HCT116 (cell line): Measurements from ENCODE around the gene RFX8. TPM values are rescaled to one million over a fixed set of nuclear protein-coding genes. Genes with fewer than 3 reads are reported as not detected.
"Not testable (repeated sequence)": the region's sequence is repeated elsewhere in the genome, so short reads cannot be mapped to it uniquely, and the experiment has no call there.

ENCODE experiments used
- ATAC-seq: fragments of 200-7000 bp; cut with Tn5 transposase; 2 replicates; pipeline ENCODE4 v1.9.1; 2020; ENCODE audit warnings: mild to moderate bottlenecking, moderate library complexity
- BruUV-seq: library from RNA; stranded (reverse); fragments of 400-500 nt; replicated peaks from 2 replicates; lab custom pipeline; 2021; lab: Mats Ljungman, UMichigan
- CTCF ChIA-PET: fragments of 300-600 bp; sonication (Branson Sonifier 250); formaldehyde crosslinking; loops from one replicate; lab custom pipeline; 2021; ENCODE audit warnings: antibody characterized with exemption; lab: Charles Lee
- POLR2A ChIA-PET: fragments of 300-600, 350-600 bp; sonication (Branson Sonifier 250); formaldehyde crosslinking; loops from one replicate; lab custom pipeline; 2021; ENCODE audit warnings: antibody characterized with exemption; lab: Charles Lee
- RAD21 ChIA-PET, 2 experiments: fragments of 300-600 bp; sonication (Branson Sonifier 250); formaldehyde crosslinking; loops; one replicate each; lab custom pipeline; 2023; ENCODE audit warnings: low total read pairs in 2 of 2; ENCODE audit not compliant: uncharacterized antibody in 2 of 2, unreplicated experiment in 2 of 2, low non-redundant PET in 1 of 2; lab: Charles Lee
- DNase-seq: peaks from one replicate; pipeline ENCODE4 v3.0.0-alpha.2; 2010; ENCODE audit warnings: low read depth, low spot score
- H2AFZ ChIP-seq: fragments of 200-600 bp; shearing (Covaris generic), sonication (generic); 2 replicates; pipeline ENCODE4 v1.6.1; 2017; ENCODE audit warnings: low read depth, mixed run types, mixed read lengths, antibody characterized with exemption, low read length; ENCODE audit not compliant: poor library complexity, severe bottlenecking
- H3K27ac ChIP-seq: 2 replicates; pipeline ENCODE4 v1.5.1; 2012; ENCODE audit warnings: low read depth, low read length
- H3K27me3 ChIP-seq: fragments of 200-600 bp; sonication (generic); 2 replicates; pipeline ENCODE4 v1.6.1; 2016; ENCODE audit warnings: mixed run types, low read length, mixed read lengths; ENCODE audit not compliant: insufficient read depth
- H3K36me3 ChIP-seq, 2 experiments: fragments of 200-500 bp in 1 of 2; fragments of 200-600 bp in 1 of 2; sonication (Bioruptor generic) in 1 of 2; sonication (generic) in 1 of 2; 2 replicates each; pipeline versions ENCODE4 v1.5.1 to v1.6.1; 2014 to 2016; ENCODE audit warnings: low read length in 2 of 2, inconsistent platforms in 1 of 2, mixed read lengths in 1 of 2, mixed run types in 1 of 2; ENCODE audit not compliant: insufficient read depth in 2 of 2, control insufficient read depth in 1 of 2
- H3K4me1 ChIP-seq, 2 experiments: fragments of 200-600 bp in 1 of 2; sonication (generic) in 1 of 2; 2 replicates each; pipeline versions ENCODE4 v1.5.1 to v1.6.1; 2012 to 2017; ENCODE audit warnings: low read length in 2 of 2, inconsistent platforms in 1 of 2, mild to moderate bottlenecking in 1 of 2, mixed read lengths in 1 of 2, mixed run types in 1 of 2, moderate library complexity in 1 of 2; ENCODE audit not compliant: insufficient read depth in 2 of 2, control insufficient read depth in 1 of 2
- H3K4me2 ChIP-seq: fragments of 200-600 bp; sonication (generic); 2 replicates; pipeline ENCODE4 v1.6.1; 2017; ENCODE audit warnings: mixed run types, low read length, mixed read lengths
- H3K4me3 ChIP-seq, 2 experiments: fragments of 200-600 bp in 1 of 2; sonication (generic) in 1 of 2; replicated peaks in 1 of 2; 2 replicates each; pipeline ENCODE4 v1.5.1; 2011 to 2016; ENCODE audit warnings: low read length in 2 of 2, control low read depth in 1 of 2, low read depth in 1 of 2, mild to moderate bottlenecking in 1 of 2, mixed read lengths in 1 of 2, mixed run types in 1 of 2
- H3K79me2 ChIP-seq: fragments of 200-600 bp; sonication (generic); 2 replicates; pipeline ENCODE4 v1.6.1; 2017; ENCODE audit warnings: mild to moderate bottlenecking, mixed run types, low read length, moderate library complexity, mixed read lengths; ENCODE audit not compliant: insufficient read depth
- H3K9ac ChIP-seq: fragments of 200-600 bp; sonication (generic); 2 replicates; pipeline ENCODE4 v1.6.1; 2016; ENCODE audit warnings: low read length, mixed read lengths
- H3K9me2 ChIP-seq: fragments of 200-600 bp; sonication (generic), shearing (Covaris generic); 2 replicates; pipeline ENCODE4 v1.6.1; 2017; ENCODE audit warnings: mixed run types, mild to moderate bottlenecking, moderate library complexity; ENCODE audit not compliant: insufficient read depth
- H3K9me3 ChIP-seq, 2 experiments: fragments of 200-500 bp in 1 of 2; fragments of 200-600 bp in 1 of 2; sonication (Bioruptor generic) in 1 of 2; sonication (generic) in 1 of 2; 2 replicates each; pipeline ENCODE4 v1.6.1; 2014 to 2017; ENCODE audit warnings: low read length in 2 of 2, mixed read lengths in 2 of 2, inconsistent platforms in 1 of 2, low read depth in 1 of 2, mild to moderate bottlenecking in 1 of 2, mixed run types in 1 of 2, moderate library complexity in 1 of 2; ENCODE audit not compliant: control insufficient read depth in 1 of 2, insufficient read depth in 1 of 2
- H4K20me1 ChIP-seq: fragments of 200-600 bp; sonication (generic), shearing (Covaris generic); 2 replicates; pipeline ENCODE4 v1.6.1; 2017; ENCODE audit warnings: mixed run types, mild to moderate bottlenecking, moderate library complexity; ENCODE audit not compliant: insufficient read depth
- MAX ChIP-seq: IDR thresholded peaks from 2 replicates; pipeline ENCODE4 v1.6.1; 2012
- REST ChIP-seq: IDR thresholded peaks from 2 replicates; pipeline ENCODE4 v1.6.1; 2012; ENCODE audit warnings: low read depth
- SIN3A ChIP-seq: IDR thresholded peaks from 2 replicates; pipeline ENCODE4 v1.6.1; 2012; ENCODE audit warnings: low read depth
- SRF ChIP-seq: IDR thresholded peaks from 2 replicates; pipeline ENCODE4 v1.6.1; 2012; ENCODE audit warnings: low read depth
- TCF7L2 ChIP-seq: IDR thresholded peaks from 2 replicates; pipeline ENCODE4 v1.7.0; 2011; ENCODE audit warnings: borderline replicate concordance, inconsistent platforms; ENCODE audit not compliant: insufficient read depth, insufficient read length; ENCODE audit errors: extremely low read depth
- intact Hi-C: fragments of 100-400 bp; cut with micrococcal nuclease; formaldehyde crosslinking; loops from 2 replicates; pipeline ENCODE4 v1.10.0; 2022
- total RNA-seq: library from RNA; stranded (reverse); gene quantifications from one replicate; pipeline ENCODE4 v1.2.1, GENCODE V29; 2021; ENCODE audit not compliant: unreplicated experiment

RFX8 gene
- total RNA-seq, 1 experiment from 2014 or later, result not detected

- Histone ChIP-seq H2AFZ (no peak overlapping the region), H4K20me1 (no peaks in the 10 kb centered on the region), H3K9me2 (no peaks in the 10 kb centered on the region), H3K27me3 (no peaks in the 10 kb centered on the region)
- ATAC-seq (no peak), DNase-seq (no peak)
- ChIA-PET POLR2A (no interaction called here), RAD21 (no interaction called here), CTCF (no interaction called here)
- intact Hi-C loops, result no loop called here
- TF ChIP-seq SRF (no peak), SIN3A (no peak), REST (no peak)
- TF ChIP-seq, all 23 proteins: peak for 0
- no TSS peak for BruUV-seq
- Histone ChIP-seq H3K4me1 (no peaks in the 10 kb centered on the region), H3K4me3 (no peak overlapping the region), H3K79me2 (no peaks in the 10 kb centered on the region), H3K27ac (no peak overlapping the region), H3K9me3 (no peaks in the 10 kb centered on the region), H3K9ac (no peak overlapping the region), H3K4me2 (no peak overlapping the region), H3K36me3 (no peaks in the 10 kb centered on the region)
These were observed 11.5 kb downstream of the RFX8 start for GRCh38 chr2:101463421-101463820.

DNA sequence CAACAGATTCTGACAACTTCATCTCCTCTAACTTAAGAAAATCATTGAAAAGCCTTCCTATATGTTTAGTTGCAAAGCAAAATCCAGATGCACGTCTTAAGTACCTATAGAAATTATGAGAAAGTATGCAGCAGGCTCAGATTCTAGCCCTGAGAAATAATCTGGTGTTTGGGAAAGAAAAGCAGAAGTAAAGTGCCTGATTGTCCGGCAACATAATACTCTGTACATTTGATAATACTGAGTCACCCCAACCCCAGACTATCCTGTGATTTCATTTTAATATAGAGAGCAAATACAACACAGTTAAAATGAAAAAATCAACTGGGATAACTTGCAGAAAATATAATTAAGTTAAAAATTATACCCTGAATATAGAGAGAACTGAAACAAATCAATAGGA lies 13.5 kb downstream of the RFX8 start:
- BruUV-seq, result no TSS peak
- intact Hi-C loops, result no loop called here
- ChIA-PET POLR2A (no interaction called here), CTCF (no interaction called here), RAD21 (no interaction called here)
- Histone ChIP-seq H3K4me1 (no peaks in the 10 kb centered on the region), H3K9me2 (no peaks in the 10 kb centered on the region), H3K9me3 (no peaks in the 10 kb centered on the region), H3K36me3 (no peaks in the 10 kb centered on the region), H4K20me1 (no peaks in the 10 kb centered on the region), H3K27ac (no peak overlapping the region), H3K79me2 (no peaks in the 10 kb centered on the region), H3K27me3 (no peaks in the 10 kb centered on the region), H2AFZ (no peak overlapping the region), H3K4me3 (no peak overlapping the region), H3K4me2 (no peak overlapping the region), H3K9ac (no peak overlapping the region)
- no peak for TF ChIP-seq MAX
- no peak for TF ChIP-seq TCF7L2
- no peak for ATAC-seq
- DNase-seq, result no peak

GRCh38 chr2:101454408-101454807 lies 20.5 kb downstream of the RFX8 start:
- H3K9me2 ChIP-seq, DNase-seq, H3K4me2 ChIP-seq, H3K4me3 ChIP-seq, H3K36me3 ChIP-seq, BruUV-seq, H3K79me2 ChIP-seq, H3K27ac ChIP-seq, H3K4me1 ChIP-seq, H3K9ac ChIP-seq, CTCF ChIA-PET, H3K9me3 ChIP-seq, H2AFZ ChIP-seq, POLR2A ChIA-PET, H3K27me3 ChIP-seq, RAD21 ChIA-PET, H4K20me1 ChIP-seq, ATAC-seq, intact Hi-C loops: not testable (repeated sequence)
